HL-60 (cell line): ENCODE data around the gene CBX8.

Experiments
- CTCF ChIP-seq: IDR thresholded peaks from one replicate; pipeline ENCODE4 v1.5.1; 2011; ENCODE audit warnings: low read length, control low read depth, inconsistent platforms; ENCODE audit not compliant: insufficient read depth
- GABPA ChIP-seq: IDR thresholded peaks from 2 replicates; pipeline ENCODE4 v1.6.1; 2012; ENCODE audit warnings: low read depth
- POLR2AphosphoS5 ChIP-seq: IDR thresholded peaks from 2 replicates; pipeline ENCODE4 v1.6.1; 2012; ENCODE audit warnings: low read depth
- REST ChIP-seq: IDR thresholded peaks from 2 replicates; pipeline ENCODE4 v1.6.1; 2012; ENCODE audit warnings: low read depth; ENCODE audit not compliant: insufficient replicate concordance
- SPI1 ChIP-seq: IDR thresholded peaks from 2 replicates; pipeline ENCODE4 v1.6.1; 2012; ENCODE audit warnings: low read depth, mild to moderate bottlenecking, borderline replicate concordance

- TF ChIP-seq CTCF (no peak), POLR2AphosphoS5 (no peak), SPI1 (no peak), REST (no peak), GABPA (no peak)
Measured at GRCh38 chr17:79840989-79841286, 44.1 kb upstream of the CBX8 start.
